Measurements from ENCODE around the gene AZI2.

AZI2 gene, protein sequence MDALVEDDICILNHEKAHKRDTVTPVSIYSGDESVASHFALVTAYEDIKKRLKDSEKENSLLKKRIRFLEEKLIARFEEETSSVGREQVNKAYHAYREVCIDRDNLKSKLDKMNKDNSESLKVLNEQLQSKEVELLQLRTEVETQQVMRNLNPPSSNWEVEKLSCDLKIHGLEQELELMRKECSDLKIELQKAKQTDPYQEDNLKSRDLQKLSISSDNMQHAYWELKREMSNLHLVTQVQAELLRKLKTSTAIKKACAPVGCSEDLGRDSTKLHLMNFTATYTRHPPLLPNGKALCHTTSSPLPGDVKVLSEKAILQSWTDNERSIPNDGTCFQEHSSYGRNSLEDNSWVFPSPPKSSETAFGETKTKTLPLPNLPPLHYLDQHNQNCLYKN

DNA sequence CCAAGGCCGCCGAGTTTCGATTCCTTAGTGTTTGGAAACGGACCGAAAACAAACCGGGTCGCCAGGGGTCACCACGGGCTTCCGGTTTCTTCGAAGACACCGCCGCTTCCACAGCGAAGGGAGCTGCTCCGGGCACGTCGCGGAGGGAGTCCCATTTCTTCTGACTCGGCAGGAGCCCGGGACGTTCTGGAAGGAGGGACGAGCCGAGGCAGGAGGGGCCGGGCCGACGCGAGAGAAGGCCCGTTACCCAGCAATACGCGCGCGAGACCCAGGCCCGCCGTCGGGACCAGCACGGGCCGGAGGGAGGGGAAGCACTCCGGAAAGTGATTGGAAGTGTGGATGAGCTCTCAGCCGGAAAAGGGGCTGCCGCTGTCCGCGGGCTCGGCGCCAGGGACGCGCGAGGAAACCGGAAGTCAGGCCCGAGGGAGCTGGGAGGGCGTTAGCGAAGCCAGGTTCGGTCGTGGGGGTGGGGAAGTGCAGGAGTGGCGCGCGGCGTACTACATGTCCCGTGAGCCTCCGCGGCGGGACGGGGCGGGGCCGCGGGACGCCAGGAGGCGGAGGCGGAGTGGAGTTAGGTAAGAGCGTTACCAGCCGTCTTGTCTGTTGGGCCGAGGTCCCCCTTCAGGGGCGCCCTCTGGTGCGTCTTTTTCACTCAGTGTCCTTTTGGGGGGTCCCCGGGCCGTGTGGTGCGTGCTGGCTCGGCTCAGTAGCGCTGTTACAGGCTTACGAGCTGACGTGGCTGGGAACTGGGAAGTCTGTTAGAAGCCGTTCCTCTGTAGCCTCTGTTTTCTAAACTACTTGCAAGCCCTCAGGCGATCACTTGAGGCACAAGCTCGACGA, at the start of gene AZI2, which contains the start of gene ZCWPW2:
TSS of gene AZI2 (minus strand) at position 196 of the 840 bp plus-strand sequence. CDS start 8,207 bp downstream, outside the sequence.
TSS of gene ZCWPW2 (plus strand) at position 93 of the 840 bp plus-strand sequence. CDS start 64,348 bp downstream, outside the sequence.
- peak; percentile 93 to 95 for DNase-seq

DNA sequence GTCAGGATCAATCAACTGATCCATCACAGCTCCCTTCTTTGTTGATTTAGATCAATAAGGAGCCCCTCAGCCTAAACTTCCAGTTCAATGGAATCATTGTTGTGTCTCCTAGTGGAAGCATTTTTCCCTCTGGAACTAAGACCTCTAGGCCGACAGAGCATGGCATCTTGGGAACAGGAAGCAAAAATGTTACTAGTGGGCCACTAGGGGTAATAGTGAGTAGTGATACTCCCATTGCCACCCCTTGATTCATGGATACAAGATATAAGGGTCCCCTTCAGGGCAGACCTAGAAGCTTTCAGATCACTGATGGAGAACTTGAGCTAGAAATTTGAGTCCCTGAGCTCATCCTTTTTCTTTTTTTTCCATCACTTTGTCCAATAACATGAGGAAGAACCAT, 40.4 kb upstream of the AZI2 start:
- no peak for DNase-seq

DNA sequence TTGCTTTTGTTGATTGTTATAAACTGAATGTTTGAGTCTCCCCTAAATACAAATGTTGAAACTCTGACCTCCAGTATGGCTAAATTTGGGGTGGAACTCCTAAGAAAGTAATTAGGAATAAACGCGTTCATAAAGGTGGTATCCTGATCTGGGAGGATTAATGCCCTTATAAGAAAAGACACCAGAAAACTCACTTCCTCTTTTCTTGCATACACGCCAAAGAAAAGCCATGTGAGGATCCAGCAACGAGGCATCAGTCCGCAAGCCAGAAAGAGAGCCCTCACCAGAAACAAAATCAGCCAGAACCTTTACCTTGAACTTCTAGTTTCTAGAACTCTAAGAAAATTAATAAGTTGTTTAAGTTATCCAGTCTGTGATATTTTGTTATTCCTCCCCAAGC, 37.4 kb upstream of the AZI2 start:
- no peak for DNase-seq

DNA sequence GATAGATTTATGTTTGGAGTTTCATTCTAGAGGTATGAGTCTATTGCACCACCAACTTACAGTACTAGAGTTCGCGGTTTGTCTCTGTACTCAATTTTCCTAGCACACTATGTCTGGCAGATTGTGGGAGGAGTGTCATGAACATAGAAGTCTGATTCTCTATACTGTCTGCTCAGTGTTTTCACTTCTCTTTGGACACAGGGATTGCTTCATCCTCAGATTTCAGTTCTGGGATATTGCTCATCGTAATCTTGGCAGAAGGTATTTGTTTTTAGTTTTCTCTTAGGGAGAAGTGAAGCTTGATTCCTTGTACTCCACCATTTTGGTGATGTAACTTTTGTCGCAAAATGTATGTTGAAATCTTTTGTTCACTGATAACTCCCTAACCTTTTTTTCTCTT, 27.8 kb upstream of the AZI2 start:
- no peak for DNase-seq

DNA sequence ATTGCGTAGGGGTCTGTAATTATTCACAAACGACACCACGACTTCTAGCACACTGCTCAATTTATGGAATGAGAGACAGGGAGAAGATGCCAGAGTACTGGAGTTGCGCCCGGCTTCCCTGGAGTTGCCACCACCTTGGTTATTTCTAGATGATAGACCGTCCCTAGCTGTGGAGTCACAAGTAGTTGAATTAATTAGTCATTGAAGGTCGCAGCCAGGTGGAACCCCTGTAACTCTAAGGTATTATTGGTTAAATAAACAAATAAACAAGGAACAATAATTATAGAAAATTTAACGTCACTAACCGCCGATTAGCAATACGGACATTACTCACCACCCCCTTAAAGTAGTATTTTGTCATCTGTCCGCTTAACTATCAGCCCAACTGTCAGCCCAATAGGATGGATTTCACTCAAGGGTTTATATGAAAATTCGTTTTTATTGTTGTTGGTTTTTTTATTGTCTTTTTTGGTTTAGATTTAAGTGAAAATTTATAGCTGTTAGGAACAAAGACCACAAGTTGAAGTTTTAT, 911 bp upstream of the AZI2 start:
- no peak for DNase-seq

DNA sequence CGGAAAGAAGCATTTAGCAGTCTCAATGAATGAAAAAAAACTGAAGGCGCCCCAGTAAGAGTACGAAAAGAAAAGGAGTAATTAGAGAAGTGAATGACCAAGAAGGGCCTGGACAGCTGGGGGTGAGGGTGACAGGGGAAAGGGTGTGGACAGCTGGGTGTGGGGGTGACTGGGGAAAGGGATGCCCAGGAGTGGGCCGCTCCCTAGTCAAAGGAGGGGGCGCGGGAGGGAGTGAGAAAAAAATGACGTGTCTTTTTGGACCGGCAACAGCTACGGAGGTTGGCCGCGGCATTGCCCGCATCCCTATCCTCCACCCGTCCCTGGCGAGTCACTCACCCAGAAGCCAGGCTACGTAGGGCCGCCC, 377 bp downstream of the AZI2 start:
- DNase-seq, result no peak

DNA sequence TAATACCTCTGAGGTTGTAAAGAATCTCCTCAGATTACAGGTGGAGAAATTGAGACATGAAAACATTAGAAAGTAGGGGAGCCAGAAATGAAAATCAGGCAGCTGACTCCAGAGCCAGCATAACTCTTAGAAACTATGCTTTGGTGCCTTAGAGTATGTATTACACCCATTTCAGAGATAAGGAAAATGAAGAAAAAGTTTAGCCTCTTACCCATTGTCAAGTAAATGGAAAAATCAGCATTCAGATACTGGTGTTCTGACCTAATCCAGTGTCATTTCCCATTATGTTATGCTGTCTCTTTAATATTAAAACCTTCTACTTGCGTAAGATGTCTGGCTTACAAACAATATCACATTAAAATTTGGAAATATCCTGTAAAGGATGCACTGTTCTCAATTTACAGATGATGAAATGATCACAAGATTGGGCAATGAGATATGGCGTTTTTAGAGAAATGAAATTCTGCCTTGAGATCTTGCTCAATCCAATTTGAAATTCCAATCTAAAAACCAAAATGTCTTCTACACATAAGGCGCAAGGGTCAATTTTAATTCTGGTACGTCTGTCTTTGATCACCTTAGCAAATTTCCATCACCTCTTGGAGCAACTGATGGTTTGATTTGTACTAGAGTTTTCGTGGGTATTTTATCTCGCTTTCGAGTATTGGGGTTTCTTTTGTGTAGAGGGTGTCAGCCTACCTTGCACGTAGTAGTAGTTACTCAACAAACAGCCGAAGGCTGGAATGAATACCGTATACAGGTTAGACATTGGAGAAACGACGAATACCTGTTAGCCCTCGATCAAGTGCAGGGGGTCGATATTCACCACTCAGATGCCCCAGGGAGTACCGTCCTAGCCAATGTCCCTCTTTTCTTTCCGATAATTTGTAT, 1.0 kb downstream of the AZI2 start:
- no peak for DNase-seq

DNA sequence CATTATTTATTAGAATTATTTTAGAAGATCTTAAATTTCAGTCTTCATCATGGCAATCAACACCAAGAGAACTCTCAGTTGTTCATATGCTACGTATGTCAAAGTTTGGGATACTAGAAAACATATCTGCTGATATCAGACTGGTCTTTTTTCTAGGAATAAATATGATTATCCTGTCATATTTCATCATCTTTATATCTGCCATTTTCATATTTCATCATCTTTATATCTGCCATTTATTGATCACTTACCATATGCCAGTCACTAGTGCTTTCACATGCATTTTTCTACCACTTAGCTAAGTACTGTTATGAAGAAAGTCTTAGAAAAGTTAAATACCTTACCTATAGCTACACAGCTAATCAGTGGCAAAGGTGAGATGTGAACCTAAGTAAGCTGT, 2.9 kb downstream of the AZI2 start:
- no peak for DNase-seq

DNA sequence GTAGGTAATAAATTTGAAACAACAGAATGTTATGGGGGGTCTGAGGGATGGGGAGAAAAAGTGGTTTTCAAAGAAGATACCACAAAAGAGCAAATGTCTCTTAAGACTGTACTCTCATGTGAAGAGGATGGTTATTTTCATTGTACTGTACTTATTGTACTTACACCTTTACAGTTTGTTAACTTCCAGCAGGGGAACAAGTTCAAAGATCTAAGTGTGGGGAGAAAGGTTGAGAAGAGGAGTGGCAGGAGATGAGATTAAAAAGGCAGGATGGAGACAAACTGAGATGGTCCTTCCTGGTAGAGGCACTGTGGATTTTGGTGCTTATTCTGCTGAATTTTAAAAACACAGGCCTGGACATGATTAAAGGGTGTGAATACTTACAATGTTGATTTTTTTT, 5.5 kb downstream of the AZI2 start:
- no peak for DNase-seq

DNA sequence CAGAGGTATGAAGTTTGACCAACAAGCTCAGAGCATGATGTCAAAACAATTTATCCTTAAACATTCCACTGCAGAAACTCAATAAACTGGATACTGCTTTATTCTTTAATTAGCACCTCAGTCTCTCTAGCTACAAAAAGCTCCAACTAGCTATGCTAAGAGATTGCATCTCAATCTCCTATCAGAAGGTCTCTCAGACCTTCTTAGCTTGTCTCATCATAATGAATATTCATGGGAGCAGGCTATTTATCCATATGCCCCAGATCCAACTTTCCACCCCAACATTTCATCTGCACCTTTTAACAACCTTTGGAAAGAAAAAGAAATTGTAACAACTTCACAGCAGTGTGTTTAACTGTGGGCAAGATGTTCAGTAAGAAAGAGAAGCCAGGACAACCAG, 11.4 kb downstream of the AZI2 start:
- DNase-seq, result no peak

DNA sequence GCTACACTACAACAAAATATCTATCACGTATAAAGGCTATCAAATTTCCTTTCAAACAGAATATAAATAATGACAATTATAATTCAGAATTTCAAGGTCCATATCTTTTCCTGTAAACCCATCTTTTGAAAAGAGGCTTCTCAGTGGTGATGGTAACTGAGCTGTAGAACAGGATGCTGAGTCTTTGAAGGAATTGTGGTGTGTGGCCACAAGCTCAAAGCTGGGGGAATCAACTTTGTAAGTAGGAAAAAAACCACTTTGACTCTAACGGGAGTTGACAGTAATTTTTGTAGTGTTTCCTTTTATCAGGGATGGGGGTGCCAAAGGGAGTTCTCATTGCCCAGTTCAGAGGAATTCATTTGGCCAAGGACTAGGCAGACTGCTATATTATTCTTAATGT, 13.4 kb downstream of the AZI2 start:
- DNase-seq, result no peak

DNA sequence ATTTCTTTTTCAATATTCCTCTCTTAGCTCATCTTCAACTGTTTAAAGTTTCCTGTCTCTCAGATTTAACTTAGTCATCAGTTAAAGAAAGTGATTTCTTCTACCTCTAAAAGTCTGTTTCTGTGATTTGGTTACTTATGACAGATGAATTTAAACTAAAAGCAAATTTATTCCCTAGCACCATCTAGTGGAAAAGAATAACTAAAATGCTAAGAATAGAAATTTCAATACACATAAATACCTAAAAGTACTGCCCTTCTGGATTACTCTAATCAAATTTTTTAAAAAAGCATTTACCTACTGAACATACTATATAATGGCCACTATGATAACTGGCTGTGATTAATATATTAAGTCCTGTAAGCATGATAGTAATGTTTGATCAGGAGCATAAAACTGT, 14.1 kb downstream of the AZI2 start:
- no peak for DNase-seq

DNA sequence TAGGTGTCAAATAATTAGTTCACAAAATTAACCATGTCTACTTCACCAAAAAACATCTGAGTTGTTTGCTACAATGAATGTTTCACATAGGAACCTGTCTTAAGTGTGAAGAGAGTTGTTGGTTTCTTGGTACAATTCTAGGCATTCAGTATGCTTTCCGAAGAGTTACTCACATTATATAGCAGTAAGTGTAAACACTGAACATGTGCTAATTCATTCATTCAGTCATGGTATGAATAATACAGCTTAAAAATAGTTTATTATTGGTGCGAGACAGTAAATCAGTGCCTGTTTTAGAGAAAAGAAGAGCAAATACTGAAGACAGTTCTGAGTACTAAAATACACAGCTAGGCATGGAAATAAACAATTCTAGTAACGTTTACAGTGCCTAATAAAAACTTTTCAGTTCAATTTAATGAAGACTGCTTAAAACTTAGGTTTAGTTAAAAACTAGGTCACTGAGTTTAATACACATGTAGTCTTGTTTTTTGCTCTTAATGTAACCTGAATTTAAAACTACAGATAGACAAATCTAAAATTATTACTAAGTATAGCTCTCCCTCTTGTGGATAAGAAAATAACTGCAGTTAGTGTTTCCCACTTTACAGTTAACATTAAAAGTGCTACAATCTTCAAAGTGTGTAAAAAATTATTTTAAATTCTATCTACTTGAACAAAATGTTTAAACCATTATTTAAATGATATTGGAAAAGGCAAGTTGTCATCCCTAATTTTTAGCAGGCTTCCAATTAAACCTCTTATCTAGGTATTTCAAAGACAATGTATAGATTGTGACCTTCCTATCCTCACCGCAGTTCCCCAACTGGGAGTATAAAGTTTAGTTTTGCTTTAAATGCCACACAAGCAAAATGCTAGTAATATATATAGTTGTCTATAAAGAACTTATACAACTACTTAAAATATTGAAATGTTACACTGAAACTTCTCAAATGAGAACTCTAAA, 20.2 kb downstream of the AZI2 start:
- no peak for DNase-seq

DNA sequence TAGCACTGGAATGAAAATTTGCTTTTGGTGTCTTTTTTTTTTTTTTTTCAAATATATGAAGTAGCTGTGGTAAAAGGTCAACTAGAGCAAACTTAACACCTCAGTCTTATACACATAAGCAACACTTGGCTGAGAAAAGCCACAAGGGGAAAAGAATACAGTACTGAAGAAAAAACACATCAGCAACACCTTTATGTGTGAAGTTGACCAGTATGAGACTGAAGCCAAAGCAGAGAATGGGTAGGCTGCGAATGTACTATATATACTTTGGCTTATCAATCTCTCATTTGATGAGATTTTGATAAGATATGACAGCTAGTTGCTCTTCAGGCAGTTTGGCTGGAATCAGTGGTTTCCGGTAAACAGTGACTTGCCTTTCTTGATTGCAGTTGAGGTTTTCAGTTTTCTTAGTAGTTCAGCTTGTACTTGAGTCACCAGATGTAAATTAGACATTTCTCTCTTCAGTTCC, 22.1 kb downstream of the AZI2 start:
- peak; percentile 4 to 24 for DNase-seq

DNA sequence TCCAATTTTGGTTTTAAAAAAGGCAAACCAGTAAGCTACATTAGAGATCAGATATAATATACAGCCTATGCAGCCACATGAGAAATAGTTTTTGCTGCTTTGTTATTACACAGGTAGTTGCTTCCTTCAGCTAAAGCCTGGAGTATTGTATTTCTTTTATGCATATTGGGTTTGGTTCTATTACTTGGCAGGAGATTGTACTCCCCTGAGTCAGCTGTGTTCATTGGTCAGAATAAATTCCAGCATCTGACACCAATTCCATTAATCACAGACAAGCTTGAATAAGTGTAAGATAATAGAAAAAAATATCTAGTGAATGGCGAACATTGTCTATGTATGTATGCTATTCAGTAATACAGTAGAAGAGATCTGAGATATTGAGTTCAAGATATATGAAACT, 26.2 kb downstream of the AZI2 start:
- DNase-seq, result no peak

DNA sequence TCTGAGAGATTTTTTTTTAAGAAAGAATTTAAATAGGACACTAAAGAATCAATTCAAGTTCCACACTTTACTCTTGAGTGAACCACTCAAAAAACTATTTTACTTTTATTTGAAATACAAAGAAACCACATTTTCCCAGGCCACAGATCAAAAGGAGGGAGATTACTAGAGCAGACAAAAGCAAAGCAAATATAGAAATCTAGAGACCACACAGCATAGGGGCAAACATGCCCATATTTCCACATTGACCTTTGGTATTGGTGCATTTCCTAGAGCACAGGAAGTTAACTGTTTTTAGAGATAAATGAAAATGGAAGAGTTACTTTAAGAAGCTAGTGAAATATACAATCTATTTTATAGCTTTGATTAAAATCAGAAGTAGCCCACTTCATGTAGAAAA, 27.6 kb downstream of the AZI2 start:
- no peak for DNase-seq

DNA sequence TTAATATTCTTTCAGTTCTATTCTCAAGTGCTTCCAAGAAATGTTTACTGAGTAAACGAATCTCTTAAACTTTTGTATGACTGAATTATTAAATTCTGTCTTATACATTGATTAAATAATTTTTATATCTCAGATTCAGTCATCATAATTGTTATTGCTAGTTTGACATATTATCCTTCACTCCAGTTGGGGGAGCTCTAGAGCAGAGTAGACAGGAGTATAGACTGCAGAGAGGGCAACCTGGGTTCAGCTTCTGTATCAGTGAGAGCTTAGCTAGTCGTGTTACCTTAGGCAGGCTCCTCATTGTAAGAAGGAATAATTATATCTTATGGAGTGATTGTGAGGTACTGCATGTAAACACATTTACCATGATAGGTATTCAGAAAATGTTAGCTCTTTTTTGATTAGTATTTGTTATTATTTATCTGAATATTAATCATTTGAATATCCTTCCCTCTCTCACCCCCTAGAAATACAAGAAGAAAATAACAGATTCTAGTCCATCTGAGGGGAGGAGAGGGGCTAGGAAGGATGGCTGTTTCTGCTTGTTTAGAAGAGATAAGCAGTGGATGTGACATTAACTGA, 31.1 kb downstream of the AZI2 start:
- DNase-seq, result no peak

DNA sequence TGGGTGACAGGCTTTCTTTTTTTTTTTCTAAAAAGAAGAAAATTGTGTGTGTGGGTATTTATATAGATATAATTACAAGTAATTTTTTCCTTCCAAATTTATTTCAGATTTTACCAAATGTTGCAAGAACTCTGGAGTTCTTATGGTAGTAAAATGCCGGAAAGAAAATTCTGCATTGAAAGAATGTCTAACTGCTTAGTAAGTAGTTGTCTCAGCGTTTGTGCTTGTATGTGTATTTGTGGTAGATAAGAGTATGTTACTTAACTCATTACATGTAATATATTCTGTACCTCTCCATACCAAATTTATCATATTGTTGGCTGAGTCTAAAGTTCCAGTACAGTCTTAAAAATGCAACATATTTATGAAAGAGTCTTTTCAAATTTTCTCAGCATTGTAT, 32.4 kb downstream of the AZI2 start:
- no peak for DNase-seq

DNA sequence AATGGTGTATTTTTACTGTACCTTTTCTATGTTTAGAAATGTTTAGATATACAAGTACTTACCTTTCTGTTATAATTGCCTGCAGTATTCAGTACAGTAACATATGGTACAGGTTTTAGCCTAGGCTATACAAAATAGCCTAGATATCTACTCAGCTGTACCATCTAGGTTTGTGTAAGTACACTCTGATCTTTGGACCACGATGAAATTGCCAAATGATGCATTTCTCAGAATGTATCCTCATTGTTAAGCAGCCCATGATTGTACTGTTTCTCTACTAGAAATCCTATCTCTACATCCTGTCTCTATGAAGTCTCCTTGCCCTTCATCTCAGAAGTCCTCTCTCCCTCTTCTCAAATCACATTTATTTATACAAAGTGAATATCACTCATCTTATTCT, 32.9 kb downstream of the AZI2 start:
- DNase-seq, result no peak

DNA sequence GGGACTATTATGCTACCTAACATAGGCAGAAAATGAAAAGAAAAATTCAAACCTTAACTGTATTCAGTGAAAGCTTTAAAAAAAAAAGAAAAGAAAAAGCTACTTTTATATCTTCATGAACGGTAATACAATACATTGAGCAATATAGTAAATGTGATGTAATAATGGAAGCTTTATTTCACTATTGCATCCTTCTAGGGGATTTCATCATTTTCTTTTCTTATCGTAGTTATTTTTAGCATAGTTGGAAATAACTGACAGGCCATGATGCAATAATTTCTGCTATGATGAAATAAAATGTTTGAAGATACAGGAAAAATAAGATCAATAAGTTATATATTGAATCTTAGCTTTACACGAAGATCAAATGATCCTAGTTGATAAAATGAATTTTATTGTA, 40.4 kb downstream of the AZI2 start:
- DNase-seq, result no peak

DNA sequence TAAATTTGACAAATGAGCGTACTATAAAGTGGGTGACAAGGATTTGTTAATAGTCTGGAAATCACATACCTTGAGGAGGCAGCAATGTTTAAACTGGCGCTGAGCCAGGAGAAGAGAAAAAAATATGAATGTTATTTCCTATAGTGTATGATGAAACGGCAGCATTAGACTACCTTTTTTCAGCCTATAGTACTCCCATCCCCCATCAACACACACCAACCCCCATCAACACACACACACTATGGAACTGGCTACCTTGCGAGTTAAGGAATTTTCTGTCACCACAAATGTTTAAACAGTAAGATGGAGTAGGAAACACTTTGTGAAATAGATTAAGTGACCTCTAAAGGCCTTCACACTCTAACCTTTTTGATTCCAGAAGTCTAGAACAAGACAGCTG, 46.9 kb downstream of the AZI2 start:
- DNase-seq, result no peak
